GM21360 (cell line): ENCODE measurements around the gene DOP1A.

Experiments used
- ATAC-seq: cut with Tn5 transposase; IDR thresholded peaks from one replicate; pipeline ENCODE4 v1.9.1; 2021; ENCODE audit warnings: mild to moderate bottlenecking, moderate library complexity; ENCODE audit not compliant: unreplicated experiment

DOP1A gene

DNA sequence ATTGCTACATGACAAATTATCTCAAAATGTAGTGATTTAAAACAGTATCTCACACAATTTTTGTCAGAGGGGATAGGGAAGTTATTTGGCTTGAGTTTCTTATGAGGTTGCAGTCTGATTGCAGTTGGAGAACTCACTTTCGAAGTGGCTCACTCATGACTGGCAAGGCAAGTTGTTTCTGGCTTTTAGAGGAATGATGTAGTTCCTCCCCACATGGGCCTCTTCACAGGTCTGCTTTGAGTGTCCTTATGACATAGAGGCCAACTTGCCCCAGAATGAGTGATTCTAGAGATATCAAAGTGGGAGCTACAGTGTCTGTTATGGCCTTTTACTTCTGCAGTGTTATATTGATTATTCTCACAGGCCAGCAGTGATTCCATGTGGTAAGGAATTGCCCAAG lies 6.1 kb downstream of the DOP1A start:
- no peak for ATAC-seq

GRCh38 chr6:83083476-83083875 lies 16.0 kb downstream of the DOP1A start:
- no peak for ATAC-seq

DNA sequence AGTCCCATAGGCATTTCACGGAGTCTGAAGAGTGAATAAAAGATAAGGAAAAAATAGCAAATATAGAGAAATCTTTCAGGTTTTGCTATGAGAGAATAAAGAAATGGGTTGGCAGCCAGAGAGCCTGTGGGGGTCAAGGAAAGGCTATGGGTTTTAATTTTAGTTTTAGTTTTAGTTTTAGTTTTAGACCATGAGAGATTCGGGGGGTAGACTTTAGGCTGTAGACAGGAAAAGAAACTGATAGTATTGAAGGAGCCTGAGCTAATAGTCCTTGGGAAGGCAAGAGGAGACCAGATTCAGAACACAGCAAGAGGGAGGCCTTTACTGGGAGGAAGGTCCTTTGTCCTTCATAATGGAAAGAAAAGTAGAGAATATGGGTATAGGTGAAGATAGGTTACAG lies 19.3 kb downstream of the DOP1A start:
- peak; percentile 96 for ATAC-seq

DNA sequence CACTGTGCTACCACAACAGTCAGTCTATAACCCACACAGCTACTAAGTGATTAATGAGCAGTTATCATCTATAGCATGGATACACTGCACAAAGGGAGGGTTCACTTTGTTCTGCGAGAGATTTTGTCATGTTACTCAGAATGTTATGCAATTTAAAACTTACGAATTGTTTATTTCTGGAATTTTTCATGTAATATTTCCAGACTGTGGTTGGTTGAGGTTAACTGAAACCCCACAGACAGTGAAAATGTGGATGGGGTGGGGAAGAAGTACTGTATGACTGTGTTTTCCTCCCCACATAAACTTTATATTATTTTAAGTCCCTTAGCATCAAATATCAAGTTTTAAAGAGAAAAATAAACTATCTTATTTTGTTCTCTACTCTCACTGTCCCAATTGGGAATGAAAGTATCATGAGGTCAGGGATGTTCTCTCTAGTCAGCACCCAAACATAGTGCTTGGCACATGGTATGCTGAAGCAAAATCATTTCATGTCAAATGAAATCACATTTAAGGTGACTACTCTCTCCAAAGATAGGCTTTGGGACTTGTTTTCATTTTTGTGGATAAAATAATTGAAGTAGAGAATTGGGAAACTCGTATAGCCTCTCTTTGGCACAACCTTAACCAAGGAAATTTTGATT lies 25.4 kb downstream of the DOP1A start:
- no peak for ATAC-seq

DNA sequence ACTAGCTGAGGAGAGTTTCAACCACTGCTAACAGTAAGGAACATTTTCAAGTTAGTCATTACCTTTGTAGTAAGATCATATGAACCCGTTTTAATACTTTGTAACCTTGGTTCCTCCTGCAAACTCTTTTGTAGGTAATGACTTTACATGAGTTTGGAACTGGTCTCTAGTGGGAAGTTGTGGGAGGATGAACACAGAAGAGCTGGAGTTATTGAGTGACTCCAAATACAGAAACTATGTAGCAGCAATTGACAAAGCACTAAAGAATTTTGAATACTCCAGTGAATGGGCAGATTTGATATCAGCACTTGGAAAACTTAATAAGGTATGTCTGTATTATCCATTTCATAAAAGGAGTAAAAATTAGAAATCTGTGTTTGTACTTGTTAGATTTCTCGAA lies 29.3 kb downstream of the DOP1A start:
- ATAC-seq, result no peak

DNA sequence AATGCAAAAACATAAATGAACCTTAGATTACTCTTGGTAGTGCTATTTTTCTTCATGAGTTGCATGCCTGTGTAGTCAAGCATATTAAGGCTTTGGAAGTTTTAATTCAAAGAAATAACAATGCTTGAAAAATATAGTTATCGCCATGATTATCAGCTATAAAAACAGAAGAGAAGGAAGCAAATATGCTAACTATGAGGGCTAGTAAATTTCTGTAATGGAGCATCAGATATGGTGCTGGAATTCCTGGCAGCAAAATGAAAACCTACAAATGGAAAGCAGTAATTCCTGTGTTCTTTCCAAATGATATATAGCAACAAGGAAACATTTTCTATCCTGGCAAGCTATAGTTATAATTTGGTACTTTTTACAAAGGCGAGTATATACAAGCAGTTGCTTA lies 29.7 kb downstream of the DOP1A start:
- ATAC-seq, result no peak

DNA sequence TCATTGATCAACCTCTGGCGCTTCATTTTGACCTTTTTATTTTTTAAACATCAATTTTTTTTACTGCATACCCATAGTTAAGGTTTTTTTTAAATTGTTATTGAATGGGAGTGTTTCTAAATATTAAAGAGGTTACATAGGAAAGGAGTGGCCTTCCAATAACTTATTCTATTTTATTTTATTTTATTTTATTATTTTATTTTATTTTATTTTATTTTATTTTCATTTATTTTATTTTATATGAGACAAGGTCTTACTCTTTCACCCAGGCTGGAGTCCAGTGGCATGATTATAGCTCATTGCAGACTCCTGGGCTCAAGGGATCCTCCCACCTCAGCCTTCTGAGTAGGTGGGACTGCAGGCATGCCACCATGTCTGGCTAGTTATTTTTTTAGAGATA lies 30.2 kb downstream of the DOP1A start:
- ATAC-seq, result no peak

- ATAC-seq, result no peak
Observed at GRCh38 chr6:83098589-83098988, 31.1 kb downstream of the DOP1A start.

GRCh38 chr6:83108378-83108777 lies 40.9 kb downstream of the DOP1A start:
- no peak for ATAC-seq

DNA sequence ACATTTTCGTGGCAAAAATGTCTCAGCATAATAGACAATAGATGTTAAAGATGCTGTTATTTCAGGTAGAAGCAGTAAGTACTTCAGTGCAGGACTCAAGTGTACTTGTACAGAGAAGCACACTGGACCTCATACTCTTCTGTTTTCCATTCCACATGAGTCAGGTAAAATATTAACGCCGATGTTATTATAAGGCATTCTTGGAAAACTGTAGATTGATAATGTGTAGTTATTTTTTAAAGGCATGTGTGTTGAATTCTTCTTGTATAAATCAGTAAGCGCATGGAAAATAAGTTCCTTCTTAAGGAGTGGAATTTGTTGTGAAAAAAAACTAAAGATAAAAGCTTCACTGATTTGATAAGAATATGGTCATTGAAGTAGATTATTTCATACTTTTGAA lies 45.8 kb downstream of the DOP1A start:
- no peak for ATAC-seq

DNA sequence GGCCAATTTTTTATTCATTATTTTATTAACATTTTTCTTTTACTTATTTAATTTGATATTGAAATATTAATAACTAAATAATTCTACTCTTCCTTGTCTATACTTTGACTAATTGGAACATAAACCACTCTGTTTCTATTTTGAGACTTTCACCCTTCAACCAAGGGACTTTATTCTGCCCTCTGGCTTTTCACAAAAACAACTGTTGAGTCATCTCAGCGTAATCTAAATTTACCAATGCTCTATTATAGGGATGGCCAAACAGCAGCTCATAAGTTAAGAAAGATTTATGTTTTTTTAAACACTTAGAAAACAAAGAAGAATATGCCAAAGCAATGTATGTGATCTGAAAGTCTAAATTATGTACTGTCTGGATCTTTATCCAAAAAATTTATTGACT lies 46.7 kb downstream of the DOP1A start:
- no peak for ATAC-seq

GRCh38 chr6:83117802-83118201 lies 50.3 kb downstream of the DOP1A start:
- ATAC-seq, result no peak

DNA sequence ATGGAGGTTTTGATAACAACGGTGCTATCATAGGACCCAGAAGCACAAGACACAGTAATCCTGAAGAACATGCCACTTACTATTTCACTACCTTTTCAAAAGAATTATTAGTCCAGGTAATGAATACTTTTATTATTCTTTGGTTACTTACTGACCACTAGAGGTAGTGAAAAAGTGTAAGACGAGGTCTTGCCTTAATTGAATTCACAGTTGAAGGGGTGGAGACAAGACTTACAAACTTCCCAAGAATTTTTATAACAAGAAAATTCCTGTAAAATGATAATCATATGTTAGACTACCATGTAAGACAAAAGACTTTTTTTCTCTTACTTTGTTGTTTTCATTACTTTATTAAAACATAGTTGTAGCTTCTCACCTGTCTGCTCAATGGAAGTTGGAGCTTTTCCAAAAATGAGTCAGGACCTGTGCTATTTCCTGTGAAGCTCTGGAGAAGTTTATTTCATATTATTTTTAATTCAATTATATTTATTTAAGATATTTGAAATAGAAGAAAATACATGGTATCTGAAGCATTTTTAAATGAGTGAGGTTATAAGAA lies 52.4 kb downstream of the DOP1A start:
- ATAC-seq, result no peak

- ATAC-seq, result no peak
Observed at GRCh38 chr6:83124553-83124952, 57.1 kb downstream of the DOP1A start.

GRCh38 chr6:83125425-83125824 lies 58.0 kb downstream of the DOP1A start:
- ATAC-seq, result no peak

DNA sequence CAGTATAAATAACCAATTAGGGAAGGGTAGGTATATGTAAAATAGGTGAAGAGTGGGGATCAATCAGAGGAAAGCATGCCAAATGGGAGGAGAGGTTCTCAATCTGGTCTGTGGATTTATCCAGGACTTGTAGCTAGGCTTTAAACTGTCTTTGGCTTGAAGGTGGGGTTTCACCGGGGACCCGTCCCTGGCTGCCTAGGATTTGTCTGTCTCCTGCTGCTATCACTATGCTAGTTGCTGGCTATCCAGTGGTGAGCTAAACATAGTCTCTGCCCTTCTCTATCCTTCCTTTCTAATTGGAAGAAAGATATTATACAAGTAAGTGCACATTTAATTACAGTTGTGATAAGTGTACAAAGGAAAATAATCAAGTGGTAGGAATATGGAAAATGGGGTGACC lies 58.8 kb downstream of the DOP1A start:
- ATAC-seq, result no peak

GRCh38 chr6:83126807-83127206 lies 59.3 kb downstream of the DOP1A start:
- ATAC-seq, result no peak

DNA sequence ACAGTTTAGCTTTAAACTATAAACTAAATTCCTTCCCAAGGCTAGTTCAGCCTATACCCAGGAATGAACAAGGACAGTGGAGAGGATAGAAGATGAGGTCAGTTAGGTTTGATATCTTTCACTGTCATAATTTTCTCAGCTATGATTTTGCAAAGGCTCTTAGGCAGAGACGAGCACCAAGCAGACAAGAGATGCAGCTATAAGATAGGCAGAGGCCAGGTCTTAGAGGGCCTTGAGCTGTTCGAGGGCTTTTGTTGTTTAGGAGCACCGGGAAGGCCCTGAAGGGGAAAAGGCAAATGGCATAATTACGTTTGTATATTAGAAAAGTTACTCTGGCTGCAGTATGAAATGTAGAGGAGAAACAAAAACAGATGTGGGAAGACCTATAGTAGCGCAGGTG lies 59.8 kb downstream of the DOP1A start:
- no peak for ATAC-seq

DNA sequence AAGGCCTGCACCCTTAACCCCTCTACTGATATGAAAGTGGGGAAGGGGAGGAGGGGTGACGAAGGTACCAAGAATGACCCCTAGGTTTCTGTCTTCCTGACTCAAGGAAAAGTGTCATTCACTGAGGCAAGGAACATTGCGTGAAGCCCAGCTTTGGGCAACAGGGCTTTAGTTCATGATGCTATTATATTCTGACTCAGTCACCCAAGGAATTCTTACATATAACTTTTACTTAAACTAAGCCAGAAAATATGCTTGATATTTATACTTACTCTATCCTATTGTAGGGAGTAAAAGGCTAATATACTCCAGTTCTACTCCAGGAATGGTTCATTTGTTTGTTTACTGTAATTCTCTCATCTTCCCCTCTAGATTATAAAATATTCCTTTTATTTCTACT lies 60.5 kb downstream of the DOP1A start:
- no peak for ATAC-seq

DNA sequence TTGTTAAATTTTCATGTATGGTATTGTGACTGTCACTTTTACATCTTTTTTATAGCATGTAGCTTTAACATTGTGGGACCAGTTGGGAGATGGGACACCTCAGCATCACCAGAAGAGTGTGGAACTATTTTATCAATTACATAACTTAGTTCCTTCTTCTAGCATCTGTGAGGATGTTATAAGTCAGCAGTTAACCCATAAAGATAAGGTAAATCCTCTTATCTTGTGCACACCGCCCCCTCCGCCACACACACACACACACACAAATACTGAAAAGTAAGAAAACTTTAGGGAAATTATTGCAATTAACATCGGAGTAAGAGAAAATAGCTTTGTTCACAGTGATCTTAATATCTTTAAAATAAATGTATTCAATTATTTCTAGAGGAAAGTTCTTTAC lies 64.7 kb downstream of the DOP1A start:
- no peak for ATAC-seq

DNA sequence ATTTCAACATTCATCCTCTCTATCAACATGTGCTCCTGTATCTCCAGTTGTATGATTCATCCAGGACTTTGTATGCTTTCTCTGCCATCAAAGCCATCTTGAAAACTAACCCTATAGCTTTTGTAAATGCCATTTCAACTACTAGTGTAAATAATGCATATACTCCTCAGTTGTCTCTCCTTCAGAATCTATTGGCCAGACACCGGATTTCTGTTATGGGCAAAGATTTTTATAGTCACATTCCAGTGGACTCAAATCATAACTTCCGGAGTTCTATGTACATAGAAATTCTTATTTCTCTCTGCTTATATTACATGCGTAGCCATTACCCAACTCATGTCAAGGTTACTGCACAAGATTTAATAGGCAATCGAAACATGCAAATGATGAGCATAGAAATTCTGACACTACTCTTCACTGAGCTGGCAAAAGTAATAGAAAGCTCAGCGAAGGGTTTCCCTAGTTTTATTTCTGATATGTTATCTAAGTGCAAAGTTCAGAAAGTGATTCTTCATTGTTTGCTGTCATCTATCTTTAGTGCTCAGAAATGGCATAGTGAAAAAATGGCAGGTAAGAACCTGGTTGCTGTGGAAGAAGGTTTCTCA lies 70.7 kb downstream of the DOP1A start:
- ATAC-seq, result no peak

DNA sequence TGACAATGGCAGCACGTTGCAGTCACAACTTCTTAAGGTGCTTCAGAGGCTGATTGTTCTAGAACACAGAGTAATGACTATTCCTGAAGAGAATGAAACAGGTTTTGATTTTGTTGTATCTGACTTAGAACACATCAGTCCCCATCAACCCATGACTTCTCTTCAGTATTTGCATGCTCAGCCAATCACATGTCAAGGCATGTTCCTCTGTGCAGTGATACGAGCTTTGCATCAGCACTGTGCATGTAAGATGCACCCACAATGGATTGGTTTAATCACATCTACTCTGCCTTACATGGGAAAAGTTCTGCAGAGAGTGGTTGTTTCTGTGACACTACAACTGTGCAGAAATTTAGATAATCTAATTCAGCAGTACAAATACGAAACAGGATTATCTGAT lies 71.3 kb downstream of the DOP1A start:
- no peak for ATAC-seq

GRCh38 chr6:83151114-83151513 lies 83.6 kb downstream of the DOP1A start:
- no peak for ATAC-seq
